ENCODE results near the gene ASPSCR1. TPM values are rescaled to one million over a fixed set of nuclear protein-coding genes. Genes with fewer than 3 reads are reported as not detected.

ASPSCR1 gene
- total and polyA plus RNA-seq, 2 of the 13 experiments (the other 11 are each of a cell fraction or from before 2014, with no cell fraction given), result 274 to 314 TPM

GRCh38 chr17:82021900-82022309 is 44.5 kb downstream of the ASPSCR1 start (continued):
- TF ChIP-seq AFF4 (CRISPR knock-in tag; IDR thresholded peaks at IDR 0.05) (peak; percentile 63; the same call in 1 of the 2 replicates), ZNF407 (CRISPR knock-in tag; IDR thresholded peaks at IDR 0.05; ENCODE audit: not compliant biosample characterization) (no peak), ZC3H13 (CRISPR knock-in tag; IDR thresholded peaks at IDR 0.05) (no peak), BORCS8-MEF2B (CRISPR knock-in tag; IDR thresholded peaks at IDR 0.05) (no peak), DNMT1 (CRISPR knock-in tag; IDR thresholded peaks at IDR 0.05) (no peak), SSRP1 (CRISPR knock-in tag; IDR thresholded peaks at IDR 0.05) (peak; percentile 85; the same call in 1 of the 2 replicates), NR0B2 (CRISPR knock-in tag; IDR thresholded peaks at IDR 0.05) (peak; percentile 37; the same call in 1 of the 2 replicates), MATR3 (CRISPR knock-in tag; IDR thresholded peaks at IDR 0.05) (no peak), ZNF138 (CRISPR knock-in tag; IDR thresholded peaks at IDR 0.05; ENCODE audit: low read depth) (peak; percentile 54; the same call in 1 of the 2 replicates), HNRNPK (IDR thresholded peaks at IDR 0.05; ENCODE audit: low read depth, low read length, poor library complexity, severe bottlenecking) (no peak), ZNF768 (CRISPR knock-in tag; IDR thresholded peaks at IDR 0.05) (no peak), ZSCAN12 (CRISPR knock-in tag; IDR thresholded peaks at IDR 0.05) (no peak), ZNF260 (CRISPR knock-in tag; IDR thresholded peaks at IDR 0.05; ENCODE audit: borderline replicate concordance, low read depth) (no peak), ZMAT3 (CRISPR knock-in tag; conservative IDR thresholded peaks at IDR 0.05) (no peak), CBX5 (CRISPR knock-in tag; IDR thresholded peaks at IDR 0.05; ENCODE audit: borderline replicate concordance) (0 out of 2 replicates have a peak, but pooled peaks have one; percentile 9), NR2F2 (IDR thresholded peaks at IDR 0.05; ENCODE audit: borderline replicate concordance, low read depth) (0 out of 2 replicates have a peak, but pooled peaks have one; percentile 26)
